Activated naive CD4-positive, alpha-beta T cell (primary cell): ENCODE measurements around the gene PDRG1.
"Not testable (repeated sequence)": the region's sequence is repeated elsewhere in the genome, so short reads cannot be mapped to it uniquely, and the experiment has no call there.

ENCODE experiments used
- DNase-seq, 4 experiments: peaks; one replicate each; lab custom pipeline; 2025; lab: John Stamatoyannopoulos, UW

Gene PDRG1

DNA sequence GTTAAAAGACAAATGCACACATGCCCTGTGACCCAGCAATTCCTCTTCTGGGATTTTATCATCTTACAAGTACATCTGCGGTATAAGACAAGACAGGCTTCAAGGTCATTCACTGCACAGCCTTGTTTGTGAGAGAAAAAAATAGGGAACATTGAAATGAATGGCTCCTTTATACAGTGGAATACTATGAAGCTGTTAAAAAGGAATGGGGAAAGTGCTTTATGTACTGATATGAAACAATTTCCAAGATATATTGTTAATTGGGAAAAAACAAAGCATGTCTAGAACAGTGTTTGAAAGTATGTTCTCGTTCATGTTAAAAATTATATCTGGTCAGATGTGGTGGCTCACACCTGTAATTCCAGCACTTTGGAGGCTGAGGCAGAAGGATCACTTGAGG lies 25.4 kb downstream of the PDRG1 start:
- no peak for DNase-seq

- DNase-seq: no peak
These were observed 26.2 kb downstream of the PDRG1 start for GRCh38 chr20:31925631-31926030.

DNA sequence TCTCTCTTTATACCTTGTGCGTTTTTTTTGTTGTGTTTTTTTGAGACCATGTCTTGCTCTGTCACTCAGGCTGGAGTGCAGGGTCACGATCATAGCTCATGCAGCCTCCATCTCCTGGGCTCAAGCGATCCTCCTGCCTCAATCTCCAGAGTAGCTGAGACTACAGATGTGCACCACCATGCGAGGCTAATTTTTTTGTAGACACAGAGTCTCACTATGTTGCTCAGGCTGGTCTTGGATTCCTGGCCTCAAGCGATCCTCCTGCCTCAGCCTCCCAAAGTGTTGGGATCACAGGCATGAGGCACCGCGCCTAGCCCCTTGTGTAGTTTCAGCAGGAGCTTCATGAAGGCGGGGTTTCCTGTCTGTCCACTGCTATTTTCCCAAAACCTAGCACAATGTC lies 27.3 kb downstream of the PDRG1 start:
- DNase-seq: no peak

GRCh38 chr20:31923388-31924331 lies 28.2 kb downstream of the PDRG1 start:
- no peak for DNase-seq

GRCh38 chr20:31922588-31922987 lies 29.3 kb downstream of the PDRG1 start:
- no peak for DNase-seq

DNA sequence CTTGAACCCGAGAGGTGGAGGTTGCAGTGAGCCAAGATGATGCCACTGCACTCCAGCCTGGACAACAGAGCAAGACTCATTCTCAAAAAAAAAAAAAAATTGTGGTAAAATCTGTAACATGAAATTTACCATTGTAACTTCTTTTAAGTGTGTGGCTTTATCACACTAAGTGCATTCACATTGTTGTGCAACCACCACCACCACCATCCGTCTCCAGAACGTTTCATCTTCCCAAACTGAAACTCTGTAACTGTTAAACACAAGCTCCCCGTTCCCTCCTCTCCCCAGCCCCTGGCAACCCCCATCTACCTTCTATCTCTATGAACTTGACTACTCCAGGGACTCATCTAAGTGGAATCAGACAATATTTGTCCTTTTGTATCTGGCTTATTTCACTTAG lies 29.7 kb downstream of the PDRG1 start:
- no peak for DNase-seq

DNA sequence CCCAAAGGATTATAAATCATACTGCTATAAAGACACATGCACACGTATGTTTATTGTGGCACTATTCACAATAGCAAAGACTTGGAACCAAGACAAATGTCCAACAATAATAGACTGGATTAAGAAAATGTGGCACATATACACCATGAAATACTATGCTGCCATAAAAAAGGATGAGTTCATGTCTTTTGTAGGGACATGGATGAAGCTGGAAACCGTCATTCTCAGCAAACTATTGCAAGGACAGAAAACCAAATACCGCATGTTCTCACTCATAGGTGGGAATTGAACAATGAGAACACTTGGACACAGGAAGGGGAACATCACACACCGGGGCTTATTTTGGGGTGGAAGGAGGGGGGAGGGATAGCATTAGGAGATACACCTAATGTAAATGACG lies 30.4 kb downstream of the PDRG1 start:
- not testable (repeated sequence) for DNase-seq

DNA sequence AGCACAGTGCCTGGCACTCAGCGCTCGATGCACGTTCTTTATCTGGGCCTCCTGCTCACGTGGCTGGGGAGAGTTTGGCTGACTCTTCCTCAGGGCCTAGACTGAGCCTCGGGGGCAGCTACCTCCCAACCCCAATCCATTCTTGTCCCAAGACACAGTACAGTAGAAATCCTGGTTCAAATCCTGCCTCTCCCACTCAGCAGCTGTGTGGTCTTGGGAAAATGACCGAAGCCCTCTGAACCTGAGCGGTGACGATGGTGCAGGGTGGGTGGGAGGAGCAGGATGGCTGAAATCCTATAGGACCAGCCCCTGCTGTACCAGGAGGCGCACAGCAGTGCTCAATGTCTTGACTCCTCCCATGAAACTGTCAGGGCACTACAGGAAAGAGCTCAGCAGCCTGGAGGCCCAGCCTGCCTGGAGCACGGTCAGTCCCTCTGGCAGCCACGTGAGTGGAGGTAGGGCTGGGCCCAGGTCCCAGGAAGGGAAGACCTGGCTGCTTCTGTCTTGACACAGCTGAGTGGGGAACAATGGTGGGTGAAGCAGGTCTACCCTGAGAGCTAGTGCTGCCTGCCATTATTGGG lies 31.5 kb downstream of the PDRG1 start:
- no peak for DNase-seq

DNA sequence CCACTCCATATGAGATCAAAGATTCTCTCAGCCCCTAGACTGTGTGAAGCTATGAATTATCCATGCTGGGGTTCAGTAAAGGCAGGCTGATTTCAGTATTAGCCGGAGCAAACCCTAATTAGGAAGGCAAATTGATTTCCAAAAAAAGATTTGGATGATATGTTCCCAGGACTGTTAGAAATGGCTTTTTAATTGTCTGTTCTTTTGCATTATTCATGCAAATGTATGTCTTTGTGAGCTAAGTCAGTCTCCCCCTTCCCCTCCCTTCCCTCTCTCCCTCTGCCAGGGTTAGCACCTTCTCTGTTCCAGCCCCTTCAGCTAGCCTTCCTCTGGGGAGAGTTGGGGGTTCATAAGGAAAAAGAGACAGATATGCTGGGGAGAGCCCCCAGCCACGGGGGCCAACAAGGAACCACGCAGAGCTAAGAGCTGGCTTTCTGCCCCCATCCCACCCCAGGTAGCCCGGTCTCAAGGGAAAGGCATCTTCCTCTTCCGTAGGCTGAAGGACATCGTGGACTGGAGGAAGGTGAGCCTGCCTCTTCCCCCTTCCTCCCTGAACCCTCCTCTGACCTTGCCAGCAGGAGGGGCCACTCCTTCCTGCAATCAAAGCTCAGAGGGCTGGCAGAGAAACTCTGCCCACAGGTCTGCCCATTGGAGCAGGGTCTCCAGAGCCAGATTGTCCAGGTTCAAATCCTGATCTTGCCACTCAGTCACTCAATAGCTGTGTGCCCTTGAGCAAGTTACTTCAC lies 32.3 kb downstream of the PDRG1 start:
- DNase-seq: no peak

GRCh38 chr20:31918466-31919105 lies 33.3 kb downstream of the PDRG1 start:
- no peak for DNase-seq

GRCh38 chr20:31917962-31918412 lies 33.9 kb downstream of the PDRG1 start:
- DNase-seq: not testable (repeated sequence)

DNA sequence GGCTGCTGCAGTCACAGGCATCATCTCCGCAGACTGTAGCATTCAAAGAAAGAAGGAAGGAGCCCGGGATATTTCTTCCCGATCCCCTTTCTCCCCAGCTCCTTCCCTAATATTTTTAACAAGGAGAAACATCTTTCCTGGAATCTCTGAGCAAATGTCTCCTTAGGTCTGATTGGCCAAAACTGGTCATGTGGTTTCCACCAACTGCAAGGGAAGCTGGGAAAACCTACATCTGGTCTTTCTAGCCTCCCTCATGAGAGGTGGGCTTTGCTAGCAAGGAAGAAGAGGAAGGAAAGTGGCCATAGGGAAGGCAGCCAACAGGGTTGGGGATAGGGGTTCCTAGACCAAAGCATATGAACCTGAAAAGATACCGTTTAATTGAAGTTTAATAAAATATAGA lies 35.1 kb downstream of the PDRG1 start:
- no peak for DNase-seq

GRCh38 chr20:31915491-31916280 lies 36.2 kb downstream of the PDRG1 start:
- DNase-seq: no peak

- DNase-seq: no peak
These were observed 37.7 kb downstream of the PDRG1 start for GRCh38 chr20:31914170-31914569.

DNA sequence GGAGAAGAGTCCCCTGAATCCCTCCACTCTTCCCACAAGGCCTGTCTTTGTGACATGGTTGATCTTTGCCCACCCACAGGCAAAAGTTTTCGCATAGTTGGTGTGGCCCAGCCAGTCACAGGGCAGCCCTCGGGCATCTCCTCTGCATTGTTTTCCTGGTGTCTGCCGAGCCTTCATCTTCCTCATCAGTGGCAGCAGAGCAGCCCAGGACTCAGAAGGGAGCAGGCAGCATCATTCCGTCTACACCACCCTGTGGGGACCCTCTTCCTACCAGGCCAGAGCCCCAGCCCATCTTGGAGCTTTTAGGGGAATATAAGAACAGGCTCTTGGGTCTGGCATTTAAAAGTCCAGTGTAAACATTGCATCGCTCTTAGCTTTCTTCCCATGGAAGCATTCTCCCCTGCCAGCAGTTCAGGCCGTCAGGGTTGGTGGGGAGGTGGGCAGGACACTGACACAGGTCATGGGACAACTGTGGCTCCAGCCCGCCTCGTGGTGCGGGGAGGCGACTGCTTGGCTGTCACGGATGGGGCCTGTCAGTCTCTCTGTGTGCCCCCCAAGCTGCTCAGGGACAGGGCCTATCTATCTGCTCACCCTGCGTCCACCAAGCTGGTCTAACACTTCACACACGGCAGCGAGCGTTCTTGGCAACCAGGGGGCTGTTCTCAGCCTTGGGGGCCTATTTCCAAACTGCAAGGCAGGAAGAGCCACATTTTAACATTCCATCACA lies 38.3 kb downstream of the PDRG1 start:
- no peak for DNase-seq

GRCh38 chr20:31910071-31910803 lies 41.6 kb downstream of the PDRG1 start:
- no peak for DNase-seq

- no peak for DNase-seq
These were observed 42.4 kb downstream of the PDRG1 start for GRCh38 chr20:31909253-31910070.

GRCh38 chr20:31908424-31908823 lies 43.4 kb downstream of the PDRG1 start:
- DNase-seq: no peak

DNA sequence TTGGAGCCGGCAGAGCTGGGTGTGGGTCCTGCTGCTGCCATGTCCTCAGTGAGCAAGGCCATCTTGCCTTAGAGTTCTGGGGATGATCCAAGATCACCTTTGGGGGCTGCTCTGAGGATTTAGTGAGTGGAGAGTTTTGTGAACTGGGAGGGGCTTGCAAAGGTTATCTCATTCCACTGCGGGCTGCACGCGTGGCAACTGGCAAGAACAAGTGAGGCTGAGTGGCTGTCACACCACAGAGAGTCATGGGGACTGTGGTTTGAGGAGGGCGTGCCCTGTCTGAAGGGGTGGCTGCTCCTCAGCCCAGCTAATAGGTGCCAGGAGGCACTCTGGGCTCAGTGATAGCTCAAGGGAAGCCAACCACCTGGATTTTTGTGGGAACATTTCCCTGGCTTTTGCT lies 43.8 kb downstream of the PDRG1 start:
- DNase-seq: no peak
